Measurements from ENCODE around the gene TM4SF4.

DNA sequence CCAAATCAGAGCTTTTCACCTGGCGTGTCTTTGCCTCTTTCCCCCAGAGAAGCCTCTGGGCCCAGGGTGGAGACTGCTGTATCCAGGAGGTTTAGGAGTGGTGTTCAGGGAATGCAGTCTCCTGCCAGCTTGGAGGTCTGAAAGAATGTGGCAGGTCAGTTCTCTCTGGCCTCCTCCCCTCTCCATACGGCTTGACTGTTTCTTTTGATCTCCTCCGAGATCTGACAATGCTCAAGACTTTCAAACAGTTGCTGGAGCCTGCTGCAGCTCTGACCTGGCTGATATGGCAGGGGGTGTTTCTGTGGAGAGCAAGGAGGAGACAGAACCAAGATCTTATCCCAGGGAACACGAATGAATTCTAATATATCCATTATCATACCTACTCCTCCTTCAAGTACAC lies 24.7 kb upstream of the TM4SF4 start:
- TF ChIP-seq SCRT2 (tag by site-specific recombination; IDR thresholded peaks at IDR 0.05) (no peak), MYNN (tag by site-specific recombination; IDR thresholded peaks at IDR 0.05; ENCODE audit: borderline replicate concordance) (no peak), ZNF121 (tag by site-specific recombination; IDR thresholded peaks at IDR 0.05) (no peak), ZNF174 (tag by site-specific recombination; IDR thresholded peaks at IDR 0.05) (no peak), YY1 (tag by site-specific recombination; IDR thresholded peaks at IDR 0.05) (no peak), ZNF610 (tag by site-specific recombination; IDR thresholded peaks at IDR 0.05; ENCODE audit: borderline replicate concordance) (no peak)
- TF ChIP-seq, protein P1, sequence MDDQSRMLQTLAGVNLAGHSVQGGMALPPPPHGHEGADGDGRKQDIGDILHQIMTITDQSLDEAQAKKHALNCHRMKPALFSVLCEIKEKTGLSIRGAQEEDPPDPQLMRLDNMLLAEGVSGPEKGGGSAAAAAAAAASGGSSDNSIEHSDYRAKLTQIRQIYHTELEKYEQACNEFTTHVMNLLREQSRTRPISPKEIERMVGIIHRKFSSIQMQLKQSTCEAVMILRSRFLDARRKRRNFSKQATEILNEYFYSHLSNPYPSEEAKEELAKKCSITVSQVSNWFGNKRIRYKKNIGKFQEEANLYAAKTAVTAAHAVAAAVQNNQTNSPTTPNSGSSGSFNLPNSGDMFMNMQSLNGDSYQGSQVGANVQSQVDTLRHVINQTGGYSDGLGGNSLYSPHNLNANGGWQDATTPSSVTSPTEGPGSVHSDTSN (CRISPR knock-in tag; IDR thresholded peaks at IDR 0.05) = no peak
- TF ChIP-seq, protein P2, sequence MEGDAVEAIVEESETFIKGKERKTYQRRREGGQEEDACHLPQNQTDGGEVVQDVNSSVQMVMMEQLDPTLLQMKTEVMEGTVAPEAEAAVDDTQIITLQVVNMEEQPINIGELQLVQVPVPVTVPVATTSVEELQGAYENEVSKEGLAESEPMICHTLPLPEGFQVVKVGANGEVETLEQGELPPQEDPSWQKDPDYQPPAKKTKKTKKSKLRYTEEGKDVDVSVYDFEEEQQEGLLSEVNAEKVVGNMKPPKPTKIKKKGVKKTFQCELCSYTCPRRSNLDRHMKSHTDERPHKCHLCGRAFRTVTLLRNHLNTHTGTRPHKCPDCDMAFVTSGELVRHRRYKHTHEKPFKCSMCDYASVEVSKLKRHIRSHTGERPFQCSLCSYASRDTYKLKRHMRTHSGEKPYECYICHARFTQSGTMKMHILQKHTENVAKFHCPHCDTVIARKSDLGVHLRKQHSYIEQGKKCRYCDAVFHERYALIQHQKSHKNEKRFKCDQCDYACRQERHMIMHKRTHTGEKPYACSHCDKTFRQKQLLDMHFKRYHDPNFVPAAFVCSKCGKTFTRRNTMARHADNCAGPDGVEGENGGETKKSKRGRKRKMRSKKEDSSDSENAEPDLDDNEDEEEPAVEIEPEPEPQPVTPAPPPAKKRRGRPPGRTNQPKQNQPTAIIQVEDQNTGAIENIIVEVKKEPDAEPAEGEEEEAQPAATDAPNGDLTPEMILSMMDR (tag by site-specific recombination; IDR thresholded peaks at IDR 0.05) = no peak
- TF ChIP-seq, protein P3, sequence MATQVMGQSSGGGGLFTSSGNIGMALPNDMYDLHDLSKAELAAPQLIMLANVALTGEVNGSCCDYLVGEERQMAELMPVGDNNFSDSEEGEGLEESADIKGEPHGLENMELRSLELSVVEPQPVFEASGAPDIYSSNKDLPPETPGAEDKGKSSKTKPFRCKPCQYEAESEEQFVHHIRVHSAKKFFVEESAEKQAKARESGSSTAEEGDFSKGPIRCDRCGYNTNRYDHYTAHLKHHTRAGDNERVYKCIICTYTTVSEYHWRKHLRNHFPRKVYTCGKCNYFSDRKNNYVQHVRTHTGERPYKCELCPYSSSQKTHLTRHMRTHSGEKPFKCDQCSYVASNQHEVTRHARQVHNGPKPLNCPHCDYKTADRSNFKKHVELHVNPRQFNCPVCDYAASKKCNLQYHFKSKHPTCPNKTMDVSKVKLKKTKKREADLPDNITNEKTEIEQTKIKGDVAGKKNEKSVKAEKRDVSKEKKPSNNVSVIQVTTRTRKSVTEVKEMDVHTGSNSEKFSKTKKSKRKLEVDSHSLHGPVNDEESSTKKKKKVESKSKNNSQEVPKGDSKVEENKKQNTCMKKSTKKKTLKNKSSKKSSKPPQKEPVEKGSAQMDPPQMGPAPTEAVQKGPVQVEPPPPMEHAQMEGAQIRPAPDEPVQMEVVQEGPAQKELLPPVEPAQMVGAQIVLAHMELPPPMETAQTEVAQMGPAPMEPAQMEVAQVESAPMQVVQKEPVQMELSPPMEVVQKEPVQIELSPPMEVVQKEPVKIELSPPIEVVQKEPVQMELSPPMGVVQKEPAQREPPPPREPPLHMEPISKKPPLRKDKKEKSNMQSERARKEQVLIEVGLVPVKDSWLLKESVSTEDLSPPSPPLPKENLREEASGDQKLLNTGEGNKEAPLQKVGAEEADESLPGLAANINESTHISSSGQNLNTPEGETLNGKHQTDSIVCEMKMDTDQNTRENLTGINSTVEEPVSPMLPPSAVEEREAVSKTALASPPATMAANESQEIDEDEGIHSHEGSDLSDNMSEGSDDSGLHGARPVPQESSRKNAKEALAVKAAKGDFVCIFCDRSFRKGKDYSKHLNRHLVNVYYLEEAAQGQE (tag by site-specific recombination; IDR thresholded peaks at IDR 0.05) = no peak
- TF ChIP-seq, protein P4, sequence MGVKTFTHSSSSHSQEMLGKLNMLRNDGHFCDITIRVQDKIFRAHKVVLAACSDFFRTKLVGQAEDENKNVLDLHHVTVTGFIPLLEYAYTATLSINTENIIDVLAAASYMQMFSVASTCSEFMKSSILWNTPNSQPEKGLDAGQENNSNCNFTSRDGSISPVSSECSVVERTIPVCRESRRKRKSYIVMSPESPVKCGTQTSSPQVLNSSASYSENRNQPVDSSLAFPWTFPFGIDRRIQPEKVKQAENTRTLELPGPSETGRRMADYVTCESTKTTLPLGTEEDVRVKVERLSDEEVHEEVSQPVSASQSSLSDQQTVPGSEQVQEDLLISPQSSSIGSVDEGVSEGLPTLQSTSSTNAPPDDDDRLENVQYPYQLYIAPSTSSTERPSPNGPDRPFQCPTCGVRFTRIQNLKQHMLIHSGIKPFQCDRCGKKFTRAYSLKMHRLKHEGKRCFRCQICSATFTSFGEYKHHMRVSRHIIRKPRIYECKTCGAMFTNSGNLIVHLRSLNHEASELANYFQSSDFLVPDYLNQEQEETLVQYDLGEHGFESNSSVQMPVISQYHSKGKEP (tag by site-specific recombination; IDR thresholded peaks at IDR 0.05) = no peak
